SIG-M5 (cell line): ENCODE data around the gene KPNB1.
"Not testable (repeated sequence)": the region's sequence is repeated elsewhere in the genome, so short reads cannot be mapped to it uniquely, and the experiment has no call there.

Experiments
- DNase-seq: peaks from one replicate; lab custom pipeline; 2025; lab: John Stamatoyannopoulos, UW

KPNB1 gene

DNA sequence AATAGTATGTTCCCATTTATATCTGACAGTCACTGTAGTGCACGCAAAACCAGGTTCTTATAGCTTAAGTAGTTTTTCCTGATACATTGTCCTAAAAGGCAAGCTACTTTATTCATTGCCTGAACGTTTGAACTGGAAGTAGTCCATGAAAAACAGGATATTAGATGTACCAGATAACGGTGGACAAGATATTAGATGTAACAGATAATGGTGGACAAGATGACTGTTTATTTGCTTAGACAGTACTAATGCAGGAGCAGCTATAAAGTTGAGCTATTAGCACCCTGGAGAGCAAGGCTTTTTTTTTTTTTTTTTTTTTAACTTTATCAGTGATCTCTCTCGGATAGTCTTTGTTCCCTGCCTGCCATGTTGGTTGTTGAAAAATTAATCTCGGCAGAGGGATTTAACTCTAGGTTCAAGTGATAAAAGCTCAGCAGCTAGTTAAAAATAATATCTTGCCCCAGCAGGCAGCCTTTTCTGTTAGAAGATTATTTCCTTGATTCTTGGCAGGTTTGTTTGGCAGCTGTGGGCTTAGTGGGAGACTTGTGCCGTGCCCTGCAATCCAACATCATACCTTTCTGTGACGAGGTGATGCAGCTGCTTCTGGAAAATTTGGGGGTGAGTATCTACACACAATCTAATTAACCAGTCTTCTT, 26.9 kb downstream of the KPNB1 start:
- no peak for DNase-seq

DNA sequence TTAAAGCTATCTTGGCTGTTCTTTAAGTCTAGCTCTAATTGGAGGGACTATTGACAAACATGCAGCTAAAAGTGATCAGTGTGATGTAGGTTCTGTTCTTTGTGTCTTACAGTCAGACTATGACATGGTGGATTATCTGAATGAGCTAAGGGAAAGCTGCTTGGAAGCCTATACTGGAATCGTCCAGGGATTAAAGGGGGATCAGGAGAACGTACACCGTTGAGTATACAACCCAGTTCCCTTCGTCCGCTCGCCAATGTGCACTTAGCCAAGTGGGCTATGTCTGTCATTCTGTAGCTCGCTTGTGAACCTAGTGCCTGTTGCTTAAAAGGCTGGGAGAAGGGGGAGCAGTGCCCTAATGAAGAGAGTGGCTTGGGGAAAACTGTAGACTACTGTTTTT, 28.5 kb downstream of the KPNB1 start:
- DNase-seq = no peak

DNA sequence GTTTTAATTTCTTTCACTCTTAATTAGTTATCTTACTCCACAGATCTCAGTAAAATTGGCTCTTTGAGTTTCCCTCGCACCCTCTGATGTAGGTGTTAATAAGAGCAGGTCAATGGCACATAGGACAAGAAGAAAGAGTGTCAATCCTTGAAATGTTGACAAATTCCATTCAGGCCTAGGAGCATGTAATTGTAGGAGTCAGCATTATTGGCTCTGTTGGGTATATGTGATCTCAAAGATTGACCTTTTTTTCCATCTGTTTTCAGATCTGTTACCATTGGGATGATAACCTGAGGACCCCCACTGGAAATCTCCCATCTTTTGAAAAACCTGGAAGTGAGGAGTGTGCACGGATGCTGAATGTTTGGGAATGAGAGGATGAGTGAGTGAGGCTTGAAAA, 32.4 kb downstream of the KPNB1 start:
- DNase-seq = no peak

DNA sequence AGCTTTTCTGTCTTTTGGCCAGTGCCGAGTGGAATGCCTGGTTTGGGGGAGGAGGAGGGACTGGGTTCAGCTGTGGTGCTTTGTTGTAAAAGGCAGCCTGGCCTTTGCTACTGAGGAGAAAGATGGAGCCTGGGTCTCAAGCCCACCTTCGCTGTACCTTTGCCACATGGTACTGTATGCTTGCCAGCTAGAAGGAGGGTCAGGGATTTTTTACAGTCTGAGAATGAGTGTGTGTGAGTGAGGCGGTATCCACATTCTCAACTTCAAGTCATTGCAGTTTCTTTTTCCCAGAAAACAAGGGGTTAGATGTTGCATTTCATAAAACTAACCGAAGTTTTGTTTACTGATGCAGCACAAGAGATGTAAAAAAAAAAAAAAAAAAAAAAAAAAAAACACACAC, 33.0 kb downstream of the KPNB1 start:
- not testable (repeated sequence) for DNase-seq

DNA sequence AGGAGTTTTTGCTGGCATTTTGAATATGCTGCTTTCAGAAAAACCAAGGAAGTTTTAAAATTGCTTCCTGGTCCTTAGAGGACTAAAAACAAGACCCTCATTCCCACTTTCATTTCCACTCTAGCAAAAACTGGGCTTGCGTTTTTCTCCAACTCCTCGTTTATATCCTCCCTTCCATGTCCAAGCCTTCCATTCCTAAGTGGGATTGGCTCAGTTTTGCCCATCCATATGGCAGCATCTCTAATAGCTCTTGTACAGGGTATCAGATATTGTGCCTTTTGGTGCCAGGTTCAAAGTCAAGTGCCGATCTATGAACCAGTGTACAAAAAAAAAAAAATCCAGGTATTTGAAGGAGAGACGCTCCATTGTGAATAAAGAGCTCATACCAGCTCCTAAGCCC, 34.3 kb downstream of the KPNB1 start:
- DNase-seq = no peak

DNA sequence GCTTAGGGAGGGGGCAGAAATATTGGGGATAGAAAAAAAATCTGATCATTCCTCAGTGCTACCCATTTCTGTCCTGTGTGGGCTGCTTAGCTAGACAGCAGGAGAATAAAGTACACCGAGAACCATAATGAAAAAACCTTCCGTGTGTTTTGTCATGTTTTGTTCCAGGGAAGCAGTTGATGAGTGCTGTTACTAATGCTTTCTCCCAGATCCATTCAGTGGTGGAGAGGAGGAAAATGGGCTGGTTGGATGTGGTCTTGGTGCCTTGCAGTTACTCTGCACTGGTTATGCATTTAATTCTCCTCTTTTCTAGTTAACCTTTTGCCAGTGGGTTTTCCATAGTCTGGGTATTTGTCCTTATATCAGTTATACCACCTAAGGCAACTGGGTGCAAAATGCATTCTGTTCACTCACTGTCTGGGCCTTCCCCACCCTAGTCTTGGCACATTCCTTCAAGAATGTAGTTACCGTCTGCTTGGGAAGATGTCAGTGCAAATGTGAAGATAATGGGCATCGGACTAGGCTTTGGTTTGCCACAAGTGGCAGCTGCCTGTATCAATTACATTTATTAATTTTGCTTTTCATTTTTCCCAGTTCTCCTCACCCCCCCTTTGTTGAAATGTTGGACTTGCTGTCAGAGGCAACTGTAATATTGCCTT, 34.9 kb downstream of the KPNB1 start:
- no peak for DNase-seq

DNA sequence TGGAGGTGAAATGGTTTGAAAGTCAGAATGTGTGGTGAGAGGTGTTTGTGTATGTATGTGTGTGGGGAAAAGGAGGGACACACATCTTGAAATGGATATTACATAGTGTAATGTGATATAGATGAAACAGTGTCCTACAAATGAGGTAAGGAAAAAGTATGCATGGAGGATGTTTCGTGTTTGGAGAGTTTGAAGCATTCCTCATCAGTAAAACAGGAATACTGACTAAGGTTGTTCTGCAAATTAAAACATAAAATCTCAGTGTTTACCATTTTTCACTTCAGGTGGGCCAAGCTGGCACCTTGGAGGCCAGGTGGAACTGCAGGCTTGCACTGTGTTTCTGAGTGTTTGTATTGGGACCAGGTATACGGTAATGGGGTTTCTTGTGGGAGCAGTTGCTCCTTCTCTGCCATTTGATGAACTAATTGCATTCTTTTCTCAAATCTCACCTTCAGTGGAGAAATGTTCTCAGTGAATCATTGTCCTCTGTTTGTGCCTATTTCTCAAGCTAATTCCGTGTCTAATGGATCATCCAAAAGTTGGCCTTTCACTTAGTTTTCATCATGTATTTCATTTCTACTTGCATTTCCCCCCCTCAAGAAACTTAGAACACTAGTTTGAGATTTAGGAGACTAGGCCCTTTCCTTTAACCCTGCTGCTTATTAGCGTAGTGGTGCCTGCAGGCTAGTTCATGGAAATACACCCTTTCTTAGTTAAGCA, 36.0 kb downstream of the KPNB1 start:
- DNase-seq = no peak

DNA sequence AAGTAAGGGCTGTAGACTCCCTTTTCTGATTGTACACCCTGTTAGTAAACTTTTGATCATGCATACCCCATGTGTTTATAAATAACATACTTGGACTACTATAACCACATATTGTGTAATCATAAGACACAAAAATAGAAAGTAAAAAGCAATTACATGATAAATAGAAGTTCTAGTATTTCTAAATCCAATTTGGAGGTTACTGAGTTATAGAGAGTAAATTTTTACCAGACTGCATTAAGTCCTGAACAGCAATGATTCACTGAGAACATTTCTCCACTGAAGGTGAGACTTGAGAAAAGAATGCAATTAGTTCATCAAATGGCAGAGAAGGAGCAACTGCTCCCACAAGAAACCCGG, 36.5 kb downstream of the KPNB1 start:
- DNase-seq = no peak

DNA sequence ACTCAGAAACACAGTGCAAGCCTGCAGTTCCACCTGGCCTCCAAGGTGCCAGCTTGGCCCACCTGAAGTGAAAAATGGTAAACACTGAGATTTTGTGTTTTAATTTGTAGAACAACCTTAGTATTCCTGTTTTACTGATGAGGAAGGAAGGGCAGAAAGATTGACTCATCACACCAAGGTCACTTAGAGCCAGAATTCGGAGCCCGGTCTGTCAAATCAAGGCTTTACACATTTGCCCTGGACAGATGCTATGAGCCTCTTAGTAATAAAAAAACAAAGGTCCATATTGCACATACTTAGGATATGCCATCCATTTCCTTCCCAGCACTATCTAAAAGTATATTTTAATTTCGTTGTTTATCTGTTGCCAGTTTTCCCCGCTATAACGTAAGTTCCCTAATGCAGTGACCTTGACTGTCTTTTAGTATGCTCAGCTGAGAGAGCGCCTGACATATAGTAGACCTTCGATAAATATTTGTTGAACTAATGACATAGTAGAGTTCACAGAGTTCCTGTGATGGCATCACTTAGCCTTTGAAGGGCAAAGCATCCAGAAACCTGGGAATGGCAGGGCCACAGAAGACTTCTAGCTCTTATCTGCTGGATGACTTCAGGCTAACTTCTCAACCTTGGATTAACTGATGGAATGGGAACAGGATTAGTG, 37.1 kb downstream of the KPNB1 start:
- no peak for DNase-seq

DNA sequence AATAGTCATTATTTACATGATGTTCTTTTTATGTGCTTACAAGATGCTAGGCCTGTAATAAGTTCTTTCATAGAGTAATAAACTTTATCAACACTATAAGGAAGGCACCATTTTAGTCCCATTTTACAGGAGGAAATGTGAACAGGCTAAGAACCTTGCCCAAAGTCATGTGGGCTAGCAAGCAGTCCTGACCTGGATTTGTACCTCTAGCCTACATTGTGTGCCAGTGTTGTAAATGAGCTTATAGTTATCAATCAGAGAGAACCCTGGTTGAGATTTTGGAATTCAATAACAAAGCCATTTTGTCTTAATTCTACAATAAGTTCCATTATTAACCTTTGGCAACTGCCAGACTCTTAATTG, 37.6 kb downstream of the KPNB1 start:
- no peak for DNase-seq

DNA sequence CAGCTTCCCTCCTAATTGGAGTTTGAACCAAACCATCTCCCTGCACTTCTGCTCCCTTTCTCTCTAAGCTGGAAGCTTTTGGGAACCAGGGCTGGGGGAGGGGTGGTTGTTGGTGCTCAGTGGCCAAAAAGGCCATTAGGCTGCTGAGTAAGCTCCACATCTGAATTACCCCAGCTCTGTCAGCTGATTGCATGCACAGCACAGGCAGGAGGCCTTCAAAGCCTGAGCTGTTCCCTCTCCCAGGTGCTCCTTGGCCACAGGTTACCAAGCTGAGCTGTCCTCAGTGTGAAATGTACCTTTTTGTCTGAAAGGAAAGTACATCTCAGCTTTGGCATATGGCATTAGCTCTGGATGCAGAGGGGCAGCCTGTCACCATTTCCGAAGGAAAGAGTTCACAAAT, 38.0 kb downstream of the KPNB1 start:
- no peak for DNase-seq

DNA sequence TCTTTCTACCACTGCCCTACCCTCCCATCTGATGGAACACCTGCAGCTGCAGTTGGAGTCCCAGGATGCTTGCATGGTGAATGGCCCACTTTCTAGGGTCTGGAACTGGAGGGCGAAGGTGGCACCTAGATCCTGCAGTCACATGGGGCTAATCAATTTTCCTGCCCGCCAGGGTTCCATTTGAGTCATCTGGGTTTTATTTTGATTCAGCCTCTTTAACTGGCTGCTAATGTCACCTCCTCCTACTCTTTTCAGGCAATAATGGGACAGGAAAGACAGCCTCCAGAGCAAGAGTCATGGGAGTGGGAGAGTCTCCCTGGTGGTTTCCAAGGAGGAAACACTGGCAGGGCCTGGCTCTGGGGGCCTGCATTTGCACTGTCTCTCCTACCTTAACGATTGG, 40.4 kb downstream of the KPNB1 start:
- no peak for DNase-seq

DNA sequence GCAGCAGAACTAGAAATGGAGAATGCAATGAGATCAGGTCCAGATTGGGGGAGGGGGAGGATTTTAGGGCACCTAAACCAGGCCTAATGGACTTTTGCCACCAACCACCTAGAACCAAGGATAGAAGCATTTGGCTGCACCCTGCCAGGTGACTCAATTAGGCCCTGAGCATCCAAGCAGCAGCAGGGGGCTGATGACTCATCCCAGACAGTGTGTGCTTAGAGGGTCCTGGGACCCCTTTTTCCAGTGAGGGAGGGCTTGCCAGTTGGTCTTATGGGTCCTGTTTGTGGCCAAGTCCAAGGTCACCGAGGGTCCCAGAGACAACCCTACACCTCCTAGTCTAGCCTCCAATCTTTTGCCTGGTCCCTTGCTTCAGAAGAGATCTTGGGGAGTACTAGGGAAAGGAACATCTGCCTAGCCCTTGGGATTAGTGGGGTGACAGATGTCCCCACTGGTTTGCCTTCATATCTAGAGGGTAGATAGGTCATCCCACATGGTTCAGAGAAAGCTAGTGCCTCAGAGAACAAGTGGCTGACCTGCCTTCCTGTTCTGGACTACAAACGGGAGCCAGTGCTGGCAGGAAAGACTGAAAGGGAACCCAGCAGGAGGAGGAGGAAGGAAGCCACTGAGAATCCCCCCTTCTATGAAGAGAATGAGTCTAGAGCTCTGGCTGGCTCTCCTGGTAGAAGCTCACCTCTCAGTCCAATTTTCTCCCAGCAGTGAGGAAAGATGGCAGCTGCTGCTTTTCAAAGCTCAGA, 42.6 kb downstream of the KPNB1 start:
- no peak for DNase-seq

DNA sequence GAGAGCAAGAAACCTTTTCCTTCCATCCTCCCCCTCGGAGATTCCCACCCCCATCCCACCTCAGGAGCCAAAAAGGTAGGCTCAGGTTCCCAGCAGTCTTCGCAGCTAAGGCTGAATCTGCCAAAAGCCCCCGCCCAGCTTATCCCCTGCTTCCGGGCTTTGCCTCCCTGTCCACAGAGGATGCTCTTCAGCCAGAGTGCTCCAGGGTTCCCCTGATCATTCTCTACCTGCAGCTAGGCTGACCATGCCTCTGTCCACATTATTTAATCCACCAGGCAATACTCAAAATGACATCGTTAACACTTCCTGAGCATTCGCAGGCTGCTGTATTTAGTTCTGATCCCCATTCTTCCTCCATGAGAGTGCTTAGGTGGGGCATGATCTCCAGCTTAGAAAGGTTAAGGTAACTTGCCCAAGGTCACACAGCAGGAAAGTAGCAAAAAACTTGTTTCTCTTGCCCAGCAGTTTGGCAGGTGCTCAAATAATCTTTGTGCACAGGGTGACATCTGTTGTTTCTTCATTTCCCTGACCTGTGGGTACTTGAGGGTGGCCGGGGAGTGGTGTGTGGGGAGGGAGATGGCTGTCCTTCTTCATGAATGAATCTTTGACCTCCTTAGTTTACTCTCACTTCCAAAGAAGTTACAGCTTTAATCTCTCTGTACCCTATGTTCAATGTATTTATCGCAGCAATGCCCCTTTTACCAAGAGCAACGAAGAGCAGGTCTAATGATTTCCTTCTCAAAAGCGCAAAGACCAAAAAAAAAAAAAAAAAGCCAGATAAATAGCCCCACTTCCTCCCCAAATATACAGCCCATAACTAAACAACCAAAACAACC, 43.4 kb downstream of the KPNB1 start:
- no peak for DNase-seq

DNA sequence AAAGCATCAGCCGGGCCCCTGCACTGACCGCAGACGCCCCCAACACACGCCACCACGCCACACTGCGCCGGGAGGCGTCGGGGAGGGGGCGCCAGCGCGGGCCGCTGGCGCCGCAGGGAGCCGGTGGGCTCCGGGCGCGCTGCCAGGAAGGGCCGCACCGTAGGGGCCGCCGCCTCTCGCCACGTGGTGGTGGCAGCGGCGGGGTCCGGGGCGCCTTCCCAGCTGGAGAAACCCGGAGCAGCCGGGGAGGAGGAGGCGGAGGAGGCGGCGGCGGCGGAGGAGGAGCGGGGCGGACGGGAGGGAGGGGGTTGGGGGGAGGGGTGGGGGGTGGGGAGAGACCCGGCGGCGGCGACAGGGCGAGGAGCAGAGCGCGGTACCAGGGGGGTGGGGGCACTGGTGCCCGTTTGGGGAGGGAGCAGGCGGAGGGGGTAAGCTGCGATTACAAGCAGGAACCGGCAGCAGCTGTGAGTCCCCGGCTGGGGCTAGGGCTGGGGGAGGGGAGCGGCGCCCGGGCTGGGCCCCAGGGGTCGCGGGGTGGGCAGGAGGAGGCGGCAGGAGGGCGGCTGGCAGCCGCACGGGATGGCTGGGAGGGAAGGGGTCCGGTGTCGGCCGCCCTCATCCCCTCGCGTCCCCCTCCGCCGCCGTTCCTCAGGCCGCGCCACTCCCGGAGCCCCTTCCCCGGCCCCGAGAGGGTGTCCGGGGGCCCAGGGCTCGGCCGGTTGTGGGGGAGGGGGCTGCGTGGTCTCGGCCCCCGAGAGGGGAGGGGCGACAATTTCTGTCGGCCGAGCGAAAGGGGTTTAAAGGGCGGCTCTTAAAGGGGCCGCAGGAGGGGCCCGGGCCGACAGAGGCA, 44.2 kb downstream of the KPNB1 start, which contains the start of gene TBKBP1:
TBKBP1 (plus strand) TSS at position 431 of the 850 bp plus-strand sequence. CDS start 1,952 bp downstream, outside the sequence.
- DNase-seq = no peak

DNA sequence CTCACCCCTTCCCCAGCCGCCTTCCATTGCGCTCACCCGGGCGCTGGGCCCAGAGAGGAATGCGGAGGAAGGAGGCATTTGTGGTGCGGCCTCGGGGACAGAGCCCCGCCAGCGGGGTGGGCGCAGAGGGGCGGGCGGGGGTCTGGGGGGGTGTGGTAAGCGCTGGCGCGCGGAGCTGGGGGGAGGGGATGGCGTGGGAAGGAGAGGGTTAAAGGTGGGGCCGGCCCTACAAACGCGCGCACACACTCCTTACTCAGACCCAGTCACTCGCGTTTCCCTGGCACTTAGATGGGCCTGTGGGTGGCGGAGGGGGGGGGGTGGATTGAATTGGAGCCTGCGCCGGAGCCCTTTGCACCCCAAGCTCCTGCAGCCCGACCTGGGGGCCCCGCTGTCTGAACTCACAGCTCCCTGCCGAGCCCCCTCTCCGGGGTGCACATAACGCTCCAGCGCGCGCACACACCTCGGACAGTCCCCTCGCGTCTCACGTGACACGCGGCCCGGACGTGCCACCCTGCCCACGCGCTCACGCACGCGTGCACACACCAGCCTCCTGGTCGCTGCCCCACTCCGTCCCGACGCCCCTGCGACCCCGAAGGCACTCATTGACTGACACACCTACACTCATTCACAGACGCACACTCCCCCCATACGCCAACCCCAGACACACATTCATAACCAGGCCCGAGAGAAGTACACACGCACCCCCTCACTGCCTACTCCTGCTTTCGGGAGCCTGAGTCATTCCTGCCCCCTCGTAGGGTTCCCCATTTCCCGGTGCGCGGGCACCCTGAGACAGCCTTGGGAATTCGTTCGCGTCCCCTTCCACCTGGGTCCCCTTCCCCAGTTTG, 45.1 kb downstream of the KPNB1 start:
- DNase-seq = no peak

DNA sequence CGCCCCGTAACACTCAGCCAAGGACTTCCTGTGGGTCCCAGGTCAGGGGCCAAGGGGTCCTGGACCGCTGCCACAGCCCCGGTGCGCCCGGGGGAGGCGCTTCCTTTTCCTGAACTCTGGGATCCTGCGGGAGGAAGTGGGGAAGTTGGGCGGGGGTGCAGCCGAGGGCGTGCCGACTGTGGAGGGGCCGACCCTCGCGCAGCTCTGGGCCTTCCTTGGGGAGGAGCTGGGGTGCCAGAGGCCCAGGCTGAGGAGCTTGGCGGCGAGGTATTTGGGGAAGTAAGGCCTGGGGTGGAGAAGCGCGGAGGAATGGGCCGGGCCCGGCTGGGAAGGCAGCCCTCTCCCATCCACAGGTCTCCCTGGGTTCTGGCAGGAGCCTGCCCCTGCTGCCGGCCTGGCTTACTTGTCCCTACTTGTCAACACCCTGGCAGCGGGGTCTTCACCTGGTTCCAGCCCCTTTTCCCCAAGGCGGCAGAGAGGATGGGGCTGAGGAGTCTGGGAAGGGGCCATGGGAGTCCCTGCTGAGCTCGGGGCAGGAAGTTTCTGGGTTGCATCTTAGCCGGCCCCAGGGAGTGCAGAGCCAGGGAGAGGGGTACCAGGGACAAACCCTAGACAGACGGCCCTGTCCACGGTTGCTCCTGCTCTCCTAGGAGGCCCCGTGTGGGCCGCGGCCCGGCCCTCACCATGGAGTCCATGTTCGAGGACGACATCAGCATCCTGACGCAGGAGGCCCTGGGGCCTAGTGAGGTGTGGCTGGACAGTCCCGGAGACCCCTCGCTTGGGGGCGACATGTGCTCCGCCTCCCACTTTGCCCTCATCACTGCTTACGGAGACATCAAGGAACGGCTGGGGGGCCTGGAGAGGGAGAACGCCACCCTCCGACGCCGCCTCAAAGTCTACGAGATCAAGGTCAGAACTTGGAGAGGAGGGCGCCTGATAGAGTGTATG, 46.0 kb downstream of the KPNB1 start:
- DNase-seq = no peak
